ENCODE measurements around the gene PPA1. TPM values are rescaled to one million over a fixed set of nuclear protein-coding genes. Genes with fewer than 3 reads are reported as not detected.
A peak's percentile ranks its signal among the peaks of the same experiment; 100 is the strongest.
"Not testable (repeated sequence)": the region's sequence is repeated elsewhere in the genome, so short reads cannot be mapped to it uniquely, and the experiment has no call there.

Gene PPA1
- total RNA-seq (2014; rRNA removed; shearing (Covaris generic); ENCODE audit: low replicate concordance): 182 and 204 TPM in 2 replicates

DNA sequence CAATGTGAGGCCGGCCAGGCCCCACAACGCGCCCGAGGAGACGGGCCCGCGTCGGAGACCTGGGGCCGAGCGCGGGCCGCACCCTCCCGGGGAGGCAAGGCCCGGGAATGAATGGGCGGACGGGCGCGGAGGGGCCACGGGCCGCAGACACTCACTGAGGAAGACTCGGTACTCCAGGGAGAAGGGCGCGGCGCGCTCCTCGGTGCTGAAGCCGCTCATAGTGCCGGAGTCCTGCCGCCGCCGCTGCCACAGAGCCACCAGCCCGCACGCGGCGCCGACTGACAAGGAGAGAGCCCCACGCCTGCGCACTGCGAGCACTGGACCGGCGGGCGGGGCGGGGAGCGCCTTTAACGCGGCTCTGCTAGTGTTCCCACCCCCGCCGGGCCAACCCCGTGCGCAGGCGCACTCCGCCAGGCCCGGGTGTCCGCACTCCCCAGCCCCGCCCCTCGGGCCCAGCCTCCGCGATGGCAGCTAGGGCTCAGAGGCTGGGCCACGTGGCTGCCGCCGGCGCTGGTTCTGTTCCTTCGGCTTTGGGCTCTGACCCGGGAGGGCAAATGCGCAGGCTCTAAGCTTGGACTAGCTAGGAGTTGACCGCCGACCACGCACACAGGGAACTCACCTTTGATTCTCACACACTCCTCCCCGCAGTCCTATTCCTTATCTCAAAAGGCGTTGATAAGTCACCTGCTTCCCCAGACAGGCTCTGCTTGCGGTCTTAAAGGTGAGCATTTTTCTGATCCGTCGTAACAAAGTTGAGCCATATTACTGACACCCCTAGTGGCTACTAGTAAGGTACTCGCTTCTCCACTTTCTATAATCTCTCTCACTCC lies at the start of gene PPA1:
TSS of gene PPA1 (minus strand) at position 321 of the 830 bp plus-strand sequence. CDS start at position 219, 102 bp downstream.
- DNase-seq (ENCODE audit: low read depth): peak; percentile 89

DNA sequence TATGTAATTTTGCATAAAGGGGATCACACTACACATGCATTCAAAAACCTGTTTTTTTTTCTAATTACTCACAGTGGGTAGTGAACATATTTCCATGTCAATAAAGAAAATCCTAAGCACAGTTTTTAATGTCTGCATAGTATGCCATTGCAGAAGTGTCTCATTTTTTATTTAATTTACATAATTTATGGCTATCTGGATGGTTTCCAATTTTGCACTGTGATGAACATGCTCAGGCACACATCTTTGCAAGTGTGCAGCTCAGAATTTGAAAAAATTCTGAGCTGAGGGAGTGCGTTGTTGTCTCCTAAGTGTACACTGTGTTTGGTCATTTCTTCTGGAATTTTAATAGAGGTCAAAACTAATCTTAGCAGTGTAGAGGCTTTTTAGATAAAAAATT lies 48.4 kb upstream of the PPA1 start:
- no peak for DNase-seq (ENCODE audit: low read depth)

More for the DNA sequence above, at the start of gene PPA1:
- in situ Hi-C loops (cut with HindIII; ENCODE audit: low pct_unique_long_range_greater_than_20kb, low sequenced_read_pairs): no loop called here

DNA sequence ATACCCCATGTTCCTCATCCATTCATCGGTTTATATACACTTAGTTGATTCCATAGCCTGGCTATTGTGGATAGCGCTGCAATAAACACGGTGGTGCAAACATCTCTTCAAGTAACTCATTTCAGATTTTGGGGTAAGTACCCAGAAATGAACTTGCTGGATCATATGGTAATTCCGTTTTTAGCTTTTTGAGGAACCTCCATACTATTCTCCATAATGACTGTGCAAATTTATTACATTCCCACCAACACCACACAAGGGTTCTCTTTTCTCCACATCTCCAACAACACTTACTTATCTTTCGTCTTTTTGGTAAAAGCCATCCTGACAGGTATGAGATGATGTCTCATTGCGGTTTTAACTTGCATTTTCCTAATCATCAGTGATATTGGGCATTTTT lies 46.9 kb upstream of the PPA1 start:
- no peak for DNase-seq (ENCODE audit: low read depth)
- in situ Hi-C loops (cut with HindIII; ENCODE audit: low pct_unique_long_range_greater_than_20kb, low sequenced_read_pairs): no loop called here

More for the DNA sequence above, 48.4 kb upstream of the PPA1 start:
- in situ Hi-C loops (cut with HindIII; ENCODE audit: low pct_unique_long_range_greater_than_20kb, low sequenced_read_pairs): no loop called here

DNA sequence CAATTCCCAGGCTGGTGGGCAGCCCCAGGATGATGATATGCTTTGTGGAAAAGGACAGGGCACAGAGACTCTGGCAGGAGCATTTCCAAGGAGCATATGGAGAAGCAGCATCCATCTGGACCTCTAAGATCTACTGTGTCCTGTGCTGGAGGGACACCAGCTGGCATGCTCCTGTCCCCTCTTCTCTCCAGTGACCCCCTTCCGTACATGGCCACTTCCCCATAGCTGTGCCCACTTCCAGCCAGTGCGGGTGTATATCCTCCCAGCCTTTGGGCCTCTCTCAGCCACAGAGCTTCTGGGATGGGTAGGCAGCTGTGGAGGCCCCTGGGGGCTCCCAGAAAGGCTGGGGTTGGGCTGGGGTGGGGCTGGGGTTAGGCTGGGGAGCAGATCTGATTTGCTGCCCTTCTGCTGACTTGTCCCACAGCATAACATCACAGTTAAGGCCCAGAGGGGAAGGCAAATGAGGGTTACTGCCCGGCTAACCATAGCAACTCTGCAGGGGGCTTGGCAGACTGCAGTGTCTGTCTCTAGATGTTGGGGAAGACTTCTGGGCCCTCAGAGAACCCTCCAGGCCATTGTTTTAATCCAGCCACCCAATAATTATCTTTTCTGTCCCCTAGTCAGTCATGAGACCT lies 44.3 kb upstream of the PPA1 start:
- no peak for DNase-seq (ENCODE audit: low read depth)
- in situ Hi-C loops (cut with HindIII; ENCODE audit: low pct_unique_long_range_greater_than_20kb, low sequenced_read_pairs): no loop called here

DNA sequence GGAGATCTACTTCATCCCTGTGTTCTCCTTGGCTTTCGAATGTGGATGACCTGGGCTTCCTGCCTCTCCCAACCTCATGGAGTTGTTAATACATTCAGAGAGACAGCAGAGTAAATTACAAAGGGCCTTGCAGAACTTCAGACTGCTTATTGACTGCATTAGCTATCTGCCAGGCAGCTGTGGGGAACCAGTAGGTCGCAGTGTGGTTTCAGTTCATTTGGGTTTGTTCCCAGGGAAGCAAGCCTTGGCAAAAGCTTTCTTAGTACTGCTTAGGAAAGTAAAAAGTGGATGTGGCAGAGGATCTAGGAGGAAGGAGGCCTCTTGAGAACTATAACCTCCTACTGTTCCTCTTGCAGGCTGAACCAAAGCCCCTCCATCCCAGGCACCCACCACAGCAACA lies 41.4 kb upstream of the PPA1 start:
- no peak for DNase-seq (ENCODE audit: low read depth)
- in situ Hi-C loops (cut with HindIII; ENCODE audit: low pct_unique_long_range_greater_than_20kb, low sequenced_read_pairs): no loop called here

DNA sequence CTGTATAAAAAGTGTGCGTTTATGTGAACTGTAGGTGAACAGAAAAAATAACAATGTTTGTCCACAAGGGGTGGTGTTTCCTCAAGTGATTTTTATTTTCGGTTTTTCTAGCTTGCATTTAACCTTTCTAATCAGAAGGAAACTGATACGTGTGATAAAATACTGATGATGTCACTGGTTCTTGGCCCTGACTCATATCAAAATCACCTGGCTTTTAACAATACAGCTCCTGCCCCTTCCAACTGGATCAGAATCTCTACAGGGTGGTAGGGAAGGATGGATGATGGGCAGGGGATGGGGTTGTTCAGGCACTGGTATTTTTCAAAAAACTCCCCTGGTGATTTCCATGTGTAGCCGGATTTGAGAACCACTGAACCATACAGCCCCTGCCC lies 39.7 kb upstream of the PPA1 start:
- DNase-seq (ENCODE audit: low read depth): no peak
- in situ Hi-C loops (cut with HindIII; ENCODE audit: low pct_unique_long_range_greater_than_20kb, low sequenced_read_pairs): no loop called here

DNA sequence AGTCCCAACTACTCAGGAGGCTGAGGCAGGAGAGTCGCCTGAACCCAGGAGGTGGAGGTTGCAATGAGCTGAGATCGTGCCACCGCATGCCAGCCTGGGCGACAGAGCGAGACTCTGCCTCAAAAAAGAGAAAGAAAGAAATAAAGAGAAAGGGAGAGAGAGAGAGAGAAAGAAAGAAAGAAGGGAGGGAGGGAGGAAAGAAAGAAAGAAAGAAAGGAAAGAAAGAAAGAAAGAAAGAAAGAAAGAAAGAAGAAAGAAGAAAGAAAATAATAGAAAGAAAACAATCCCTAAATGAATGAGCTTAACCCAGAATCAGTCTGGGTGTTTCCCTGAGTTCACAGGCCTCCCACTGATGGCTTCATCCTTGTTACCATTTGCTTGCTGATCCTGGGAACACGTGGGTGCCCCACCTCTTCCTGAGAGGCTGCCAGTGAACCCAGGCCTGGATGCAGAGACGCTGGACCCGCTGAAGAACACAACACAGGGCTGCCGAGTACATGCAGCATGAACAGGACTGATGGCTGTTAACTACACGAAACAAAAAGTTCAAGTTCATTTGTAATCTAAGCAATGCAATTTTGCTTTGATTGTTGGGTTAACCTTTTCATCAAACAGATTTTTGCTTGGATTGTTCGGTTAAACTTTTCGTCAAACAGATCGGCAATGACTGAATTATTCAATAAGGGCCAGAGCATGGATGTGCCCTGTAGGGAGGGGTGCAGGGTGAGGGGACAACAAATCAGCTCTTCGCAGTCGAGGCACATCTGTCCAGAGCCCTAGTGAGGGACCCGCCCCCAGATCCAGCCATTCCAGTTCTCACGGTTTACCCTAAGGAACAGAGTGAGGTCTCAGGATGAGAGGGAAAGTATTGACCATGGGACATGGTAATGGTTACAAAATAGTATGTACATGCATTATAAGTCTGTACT lies 39.0 kb upstream of the PPA1 start:
- in situ Hi-C loops (cut with HindIII; ENCODE audit: low pct_unique_long_range_greater_than_20kb, low sequenced_read_pairs): no loop called here
- DNase-seq (ENCODE audit: low read depth): no peak

DNA sequence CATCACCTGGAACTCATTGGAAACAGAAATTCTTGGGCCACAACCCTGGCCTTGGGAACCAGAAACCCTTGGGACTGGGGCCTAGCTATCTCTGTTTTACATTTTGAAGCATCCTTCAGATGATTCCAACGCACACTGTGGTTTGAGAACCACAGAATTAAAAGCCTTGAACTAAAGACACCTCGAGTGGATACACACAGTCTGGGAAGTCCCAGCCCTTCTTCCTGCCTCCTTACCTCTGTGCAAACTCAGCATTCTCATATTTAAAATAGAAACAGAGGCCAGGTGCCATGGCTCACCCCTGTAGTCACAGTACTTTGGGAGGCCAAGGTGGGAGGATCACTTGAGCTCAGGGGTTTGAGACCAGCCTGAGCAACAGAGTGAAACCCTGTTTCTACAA lies 37.7 kb upstream of the PPA1 start:
- DNase-seq (ENCODE audit: low read depth): no peak
- in situ Hi-C loops (cut with HindIII; ENCODE audit: low pct_unique_long_range_greater_than_20kb, low sequenced_read_pairs): no loop called here

DNA sequence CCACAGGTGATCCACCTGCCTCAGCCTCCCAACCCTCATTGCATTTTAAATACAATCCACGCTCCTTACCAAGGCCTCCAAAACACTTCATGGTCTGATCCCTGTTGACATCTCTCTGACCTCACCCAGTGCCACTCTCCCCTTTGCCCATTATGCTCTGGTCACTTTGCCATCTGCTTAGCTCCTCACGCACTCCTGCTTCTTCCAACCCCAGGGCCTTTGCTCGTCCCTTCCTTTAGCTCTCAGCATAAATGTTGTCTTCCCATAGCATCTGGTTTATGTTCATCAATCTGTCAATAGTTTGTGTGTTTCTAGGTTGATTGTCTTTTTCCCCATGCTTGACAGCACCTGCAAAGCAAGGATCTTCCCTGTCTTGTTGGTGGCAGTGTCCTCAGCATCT lies 36.5 kb upstream of the PPA1 start:
- in situ Hi-C loops (cut with HindIII; ENCODE audit: low pct_unique_long_range_greater_than_20kb, low sequenced_read_pairs): no loop called here
- no peak for DNase-seq (ENCODE audit: low read depth)

DNA sequence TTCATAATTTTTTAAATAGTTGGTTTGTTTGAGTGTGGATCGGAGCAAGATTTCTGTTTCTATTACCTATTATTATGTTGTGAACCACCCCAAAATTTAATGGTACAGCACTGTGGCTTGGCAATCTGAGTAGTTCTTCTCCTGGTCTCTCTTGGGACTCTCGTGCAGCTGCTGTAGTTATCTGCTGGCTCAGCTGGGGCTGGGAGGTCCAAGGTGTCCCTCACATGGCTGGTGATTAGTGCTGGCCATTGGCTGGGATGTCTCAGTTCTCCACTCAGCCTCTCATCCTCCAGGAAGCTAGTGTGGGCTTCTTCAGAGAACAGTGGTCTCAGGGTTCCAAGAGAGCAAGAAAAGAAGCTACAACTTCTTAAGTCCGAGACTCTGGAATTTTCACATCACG lies 35.1 kb upstream of the PPA1 start:
- in situ Hi-C loops (cut with HindIII; ENCODE audit: low pct_unique_long_range_greater_than_20kb, low sequenced_read_pairs): no loop called here
- no peak for DNase-seq (ENCODE audit: low read depth)

DNA sequence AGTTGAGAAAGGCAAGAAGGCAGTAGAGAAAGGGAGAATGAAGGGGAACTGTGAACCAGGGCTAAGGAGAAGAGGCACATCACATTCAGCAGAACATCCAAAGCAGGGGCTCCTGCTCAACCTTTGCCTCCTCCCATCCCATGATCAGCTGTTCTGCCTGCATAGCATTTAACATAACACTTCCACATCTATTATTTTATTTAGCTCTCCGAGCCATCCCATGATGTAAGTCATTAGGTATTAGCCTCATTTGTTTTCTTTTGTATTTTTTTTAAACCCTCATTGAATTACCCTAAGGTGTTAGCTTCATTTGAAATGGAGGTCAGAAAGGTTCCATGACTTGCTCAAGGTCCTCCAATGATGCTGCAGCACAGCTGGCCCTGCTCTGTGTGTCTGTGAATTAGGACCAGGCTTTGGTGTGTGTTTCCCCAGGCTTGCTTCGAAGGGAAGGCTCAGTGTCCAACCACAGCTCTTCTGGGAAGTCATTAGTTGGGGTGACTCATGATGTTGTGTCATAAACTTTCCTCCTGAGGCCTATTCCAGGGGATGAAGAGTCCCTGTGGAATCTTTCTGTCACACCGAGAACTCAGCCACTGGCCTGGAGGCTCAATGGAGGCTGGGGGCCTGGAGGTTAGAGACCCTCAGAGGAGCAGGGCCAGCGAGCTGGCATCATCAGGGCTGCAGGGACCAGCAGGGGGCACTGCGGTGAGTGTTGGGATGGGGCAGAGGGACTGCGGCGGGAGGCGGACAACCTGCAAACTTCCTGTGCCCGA lies 34.1 kb upstream of the PPA1 start:
- DNase-seq (ENCODE audit: low read depth): peak; percentile 79
- in situ Hi-C loops (cut with HindIII; ENCODE audit: low pct_unique_long_range_greater_than_20kb, low sequenced_read_pairs): no loop called here

DNA sequence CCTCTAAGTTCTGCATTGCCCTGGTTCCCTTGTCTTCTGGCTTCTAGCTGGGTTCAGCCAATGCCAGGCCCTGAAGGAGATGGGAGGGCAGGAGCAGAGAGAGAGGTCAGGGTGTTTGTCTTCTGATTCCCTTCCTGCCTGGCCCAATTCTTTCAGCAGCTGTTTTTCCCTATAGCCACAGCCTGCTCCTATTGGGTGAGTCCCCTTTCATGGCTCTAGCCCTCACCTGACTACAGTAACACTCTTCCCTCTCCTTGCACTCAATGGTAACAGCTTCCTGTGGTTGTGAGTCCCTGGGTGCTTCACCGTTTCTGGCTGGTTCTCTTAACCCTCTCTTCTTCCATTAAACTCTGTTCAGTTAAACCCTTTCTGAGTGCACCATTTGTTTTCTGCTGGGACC lies 33.5 kb upstream of the PPA1 start:
- no peak for DNase-seq (ENCODE audit: low read depth)
- in situ Hi-C loops (cut with HindIII; ENCODE audit: low pct_unique_long_range_greater_than_20kb, low sequenced_read_pairs): no loop called here

DNA sequence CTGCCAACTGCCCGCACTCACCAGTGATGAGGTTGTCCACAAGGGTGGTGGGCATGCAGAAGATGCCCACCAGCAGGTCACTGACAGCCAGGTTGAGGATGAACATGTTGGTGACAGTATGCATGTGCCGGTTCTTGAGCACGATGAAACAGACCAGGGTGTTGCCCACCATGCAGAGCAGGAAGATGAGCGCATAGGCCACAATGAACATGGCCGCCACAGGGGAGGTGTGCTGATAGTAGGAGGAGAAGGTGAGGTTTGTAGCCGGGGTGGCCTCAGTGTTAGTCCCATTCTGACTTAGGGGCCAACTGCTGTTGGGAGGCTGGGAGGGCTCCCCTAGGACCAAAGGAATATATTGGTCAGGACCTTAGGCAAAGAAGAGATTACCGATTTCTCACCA lies 32.8 kb upstream of the PPA1 start:
- in situ Hi-C loops (cut with HindIII; ENCODE audit: low pct_unique_long_range_greater_than_20kb, low sequenced_read_pairs): no loop called here
- no peak for DNase-seq (ENCODE audit: low read depth)

DNA sequence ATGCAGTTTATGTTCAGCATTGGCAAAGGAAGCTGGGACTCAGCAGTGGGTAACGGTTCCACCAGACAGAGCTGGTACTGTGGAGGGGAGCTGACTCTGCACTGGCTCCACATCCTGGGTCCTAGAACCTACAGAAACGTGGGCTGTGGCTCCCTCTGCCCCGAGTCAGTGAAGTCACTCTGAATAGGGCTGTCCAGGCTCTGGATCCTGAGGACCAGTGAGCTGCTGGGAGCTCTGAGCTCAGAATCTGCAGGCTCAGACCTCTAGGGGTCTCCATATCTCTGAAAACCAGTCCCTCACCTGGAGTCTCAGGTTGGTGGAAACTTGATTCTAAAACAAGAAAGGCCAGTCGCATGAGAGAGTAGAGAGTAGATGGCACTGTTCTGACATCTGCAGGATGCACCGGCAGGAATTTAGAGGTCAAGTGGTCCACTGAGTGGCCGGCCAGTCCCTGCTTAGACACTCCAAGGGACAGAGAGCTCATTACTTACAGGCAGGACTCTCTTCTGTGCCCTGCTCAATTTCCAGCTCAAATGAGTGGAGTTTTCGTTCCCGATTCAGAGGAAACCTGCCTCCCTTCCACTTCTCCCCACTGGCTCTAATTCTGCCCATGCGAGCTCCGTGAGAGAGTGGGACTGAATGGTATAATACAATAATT lies 31.9 kb upstream of the PPA1 start:
- DNase-seq (ENCODE audit: low read depth): no peak
- in situ Hi-C loops (cut with HindIII; ENCODE audit: low pct_unique_long_range_greater_than_20kb, low sequenced_read_pairs): no loop called here

DNA sequence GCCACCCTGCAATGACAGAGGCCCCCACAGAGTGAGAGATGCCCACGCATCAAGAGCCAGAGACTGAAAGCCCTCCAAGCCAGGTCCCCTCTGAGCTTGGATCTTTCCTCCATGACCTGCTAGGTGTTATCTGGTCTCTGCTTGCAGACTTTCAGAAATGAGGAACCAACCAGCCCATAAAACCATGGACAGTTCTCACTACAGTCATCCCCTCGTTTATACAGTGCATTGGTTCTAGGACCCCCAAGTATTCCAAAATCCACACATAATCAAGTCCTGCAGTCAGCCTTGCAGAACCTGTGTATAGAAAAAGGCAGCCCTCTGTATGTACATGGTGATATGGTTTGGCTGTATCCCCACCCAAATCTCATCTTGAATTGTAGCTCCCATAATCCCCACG lies 27.5 kb upstream of the PPA1 start:
- DNase-seq (ENCODE audit: low read depth): no peak
- in situ Hi-C loops (cut with HindIII; ENCODE audit: low pct_unique_long_range_greater_than_20kb, low sequenced_read_pairs): no loop called here

DNA sequence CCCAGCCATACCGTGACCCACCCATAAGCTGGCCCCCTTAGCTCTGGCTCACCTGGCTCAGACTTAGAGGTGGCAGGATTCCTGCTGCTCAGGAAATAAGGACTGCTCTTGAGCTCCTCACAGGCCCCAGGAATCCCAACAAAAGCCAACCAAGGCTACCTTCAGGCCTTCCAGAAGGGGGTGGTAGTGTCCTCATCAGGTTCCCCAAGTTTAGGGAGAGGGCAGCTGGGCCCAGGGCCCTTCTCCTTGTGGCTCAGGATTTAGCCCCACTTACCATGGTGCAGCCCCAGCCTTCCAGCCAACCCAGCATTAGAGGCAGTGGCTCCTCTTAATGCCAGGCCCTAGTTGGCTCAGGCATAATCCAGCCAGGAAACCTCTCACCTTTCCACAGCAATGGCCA lies 27.0 kb upstream of the PPA1 start:
- DNase-seq (ENCODE audit: low read depth): no peak
- in situ Hi-C loops (cut with HindIII; ENCODE audit: low pct_unique_long_range_greater_than_20kb, low sequenced_read_pairs): no loop called here

DNA sequence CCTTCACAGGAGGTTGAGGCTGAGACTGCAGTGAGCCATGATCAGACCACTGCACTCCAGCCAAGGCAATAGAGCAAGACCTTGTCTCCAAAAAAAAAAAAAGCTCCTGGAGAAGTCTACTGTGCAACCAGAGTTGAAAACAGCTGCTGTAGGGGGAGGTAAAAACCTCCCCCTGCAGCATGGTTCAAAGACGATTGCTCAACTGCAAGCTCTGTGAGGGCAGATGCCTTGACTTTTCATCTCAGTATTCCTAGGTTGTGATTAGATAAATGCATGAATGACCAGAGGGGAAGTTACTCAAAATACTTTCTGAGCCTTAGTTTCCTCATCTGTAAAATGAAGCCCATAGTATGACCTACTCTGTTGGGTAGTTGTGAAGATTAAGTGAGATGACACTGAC lies 25.0 kb upstream of the PPA1 start:
- DNase-seq (ENCODE audit: low read depth): no peak
- in situ Hi-C loops (cut with HindIII; ENCODE audit: low pct_unique_long_range_greater_than_20kb, low sequenced_read_pairs): no loop called here

DNA sequence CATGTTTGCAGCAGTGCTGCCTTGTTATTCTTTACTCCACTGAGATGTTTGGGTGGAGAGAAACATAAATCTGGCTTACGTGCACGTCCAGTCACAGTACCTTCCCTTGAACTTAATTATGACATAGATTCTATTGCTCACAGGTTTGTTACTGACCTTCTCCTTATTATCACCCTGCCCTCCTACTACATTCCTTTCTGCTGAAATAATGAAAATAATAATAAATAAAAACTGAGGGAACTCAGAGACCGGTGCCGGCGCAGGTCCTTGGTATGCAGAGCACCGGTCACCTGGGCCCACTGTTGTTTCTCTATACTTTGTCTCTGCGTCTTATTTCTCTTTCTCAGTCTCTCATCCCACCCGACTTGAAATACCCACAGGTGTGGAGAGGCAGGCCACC lies 24.6 kb upstream of the PPA1 start:
- peak; percentile 50 for DNase-seq (ENCODE audit: low read depth)
- in situ Hi-C loops (cut with HindIII; ENCODE audit: low pct_unique_long_range_greater_than_20kb, low sequenced_read_pairs): not testable (repeated sequence)
